ENCODE measurements around the gene SRSF1.

SRSF1 gene

GRCh38 chr17:58005031-58005727 is 1.9 kb downstream of the SRSF1 start:
- TF ChIP-seq POLR2A (IDR thresholded peaks at IDR 0.05; ENCODE audit: low read depth, low read length) (no peak), PAX5 (IDR thresholded peaks at IDR 0.05; ENCODE audit: insufficient read depth, low read length, severe bottlenecking) (no peak), POU2F2 (IDR thresholded peaks at IDR 0.05; ENCODE audit: low read depth, low read length) (no peak), TAF1 (IDR thresholded peaks at IDR 0.05; ENCODE audit: low read depth, low read length) (no peak), SPI1 (IDR thresholded peaks at IDR 0.05; ENCODE audit: low read depth, low read length) (no peak), POLR2AphosphoS5 (IDR thresholded peaks at IDR 0.05; ENCODE audit: low read depth, low read length) (no peak)
- DNase-seq (ENCODE audit: insufficient read length, low spot score) (no peak), FAIRE-seq (no peak)

- DNase-seq (ENCODE audit: insufficient read length, low spot score) (no peak), FAIRE-seq (no peak)
Observed at GRCh38 chr17:58004060-58004459, 3.0 kb downstream of the SRSF1 start.

GRCh38 chr17:58002973-58003372 is 4.1 kb downstream of the SRSF1 start:
- DNase-seq (ENCODE audit: insufficient read length, low spot score): no peak
- no peak for FAIRE-seq
- no peak; the same call in 1 of the 2 replicates for TF ChIP-seq POLR2A (IDR thresholded peaks at IDR 0.05; ENCODE audit: low read depth, low read length)
- no peak for TF ChIP-seq POLR2AphosphoS5 (IDR thresholded peaks at IDR 0.05; ENCODE audit: low read depth, low read length)
- TF ChIP-seq PAX5 (IDR thresholded peaks at IDR 0.05; ENCODE audit: insufficient read depth, low read length, severe bottlenecking): no peak
- no peak for TF ChIP-seq SPI1 (IDR thresholded peaks at IDR 0.05; ENCODE audit: low read depth, low read length)
- TF ChIP-seq POU2F2 (IDR thresholded peaks at IDR 0.05; ENCODE audit: low read depth, low read length): no peak
- TF ChIP-seq TAF1 (IDR thresholded peaks at IDR 0.05; ENCODE audit: low read depth, low read length): no peak

More at GRCh38 chr17:58004060-58004459, 3.0 kb downstream of the SRSF1 start:
- TF ChIP-seq PAX5 (IDR thresholded peaks at IDR 0.05; ENCODE audit: insufficient read depth, low read length, severe bottlenecking): no peak
- no peak for TF ChIP-seq SPI1 (IDR thresholded peaks at IDR 0.05; ENCODE audit: low read depth, low read length)
- TF ChIP-seq POU2F2 (IDR thresholded peaks at IDR 0.05; ENCODE audit: low read depth, low read length): no peak
- no peak for TF ChIP-seq TAF1 (IDR thresholded peaks at IDR 0.05; ENCODE audit: low read depth, low read length)
- TF ChIP-seq POLR2AphosphoS5 (IDR thresholded peaks at IDR 0.05; ENCODE audit: low read depth, low read length): 0 out of 2 replicates have a peak, but pooled peaks have one; percentile 10
- TF ChIP-seq POLR2A (IDR thresholded peaks at IDR 0.05; ENCODE audit: low read depth, low read length): no peak

DNA sequence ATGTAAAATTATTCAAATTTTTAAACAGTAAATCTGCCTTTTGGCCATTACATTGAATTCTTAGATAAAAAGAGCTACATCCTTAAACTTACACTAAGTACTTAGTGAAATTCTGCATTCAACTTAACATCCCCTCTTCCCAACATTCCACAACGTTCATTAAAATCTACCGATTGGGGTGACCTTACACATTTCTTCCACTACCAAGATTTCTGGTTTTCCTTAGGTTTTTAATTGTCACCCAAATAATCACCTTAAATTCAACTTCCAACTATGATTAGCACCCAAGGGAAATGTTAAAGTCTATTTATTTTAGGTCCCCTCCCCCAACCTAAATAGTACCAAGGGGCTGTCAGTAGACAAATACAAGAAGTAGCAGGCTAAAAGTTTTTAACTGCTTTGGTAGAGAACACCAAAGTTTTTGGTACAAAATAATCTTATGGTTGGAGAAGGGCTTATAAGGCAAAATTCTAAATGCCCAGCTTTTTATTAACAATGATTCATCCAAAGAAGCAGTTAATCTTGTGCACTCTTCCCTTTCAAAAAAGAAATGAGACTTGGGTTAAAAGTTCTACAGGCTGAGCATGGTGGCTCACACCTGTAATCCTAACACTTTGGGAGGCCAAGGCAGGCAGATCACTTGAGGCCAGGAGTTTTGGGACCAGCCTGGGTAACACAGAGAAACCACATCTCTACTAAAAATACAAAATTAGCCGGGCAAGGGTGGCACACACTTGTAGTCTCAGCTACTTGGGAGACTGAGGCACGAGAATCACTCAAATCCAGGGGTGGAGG is 4.7 kb downstream of the SRSF1 start:
- no peak for TF ChIP-seq TAF1 (IDR thresholded peaks at IDR 0.05; ENCODE audit: low read depth, low read length)
- TF ChIP-seq POLR2AphosphoS5 (IDR thresholded peaks at IDR 0.05; ENCODE audit: low read depth, low read length): no peak; the same call in 1 of the 2 replicates
- TF ChIP-seq PAX5 (IDR thresholded peaks at IDR 0.05; ENCODE audit: insufficient read depth, low read length, severe bottlenecking): no peak
- DNase-seq (ENCODE audit: insufficient read length, low spot score): no peak
- no peak for FAIRE-seq

- FAIRE-seq (no peak), DNase-seq (ENCODE audit: insufficient read length, low spot score) (no peak)
- peak; percentile 16; the same call in 1 of the 2 replicates for TF ChIP-seq POLR2AphosphoS5 (IDR thresholded peaks at IDR 0.05; ENCODE audit: low read depth, low read length)
- no peak for TF ChIP-seq POU2F2 (IDR thresholded peaks at IDR 0.05; ENCODE audit: low read depth, low read length)
- TF ChIP-seq POLR2A (IDR thresholded peaks at IDR 0.05; ENCODE audit: low read depth, low read length): 0 out of 2 replicates have a peak, but pooled peaks have one; percentile 53
- TF ChIP-seq SPI1 (IDR thresholded peaks at IDR 0.05; ENCODE audit: low read depth, low read length): no peak
Observed at GRCh38 chr17:58001461-58002124, 5.5 kb downstream of the SRSF1 start.

DNA sequence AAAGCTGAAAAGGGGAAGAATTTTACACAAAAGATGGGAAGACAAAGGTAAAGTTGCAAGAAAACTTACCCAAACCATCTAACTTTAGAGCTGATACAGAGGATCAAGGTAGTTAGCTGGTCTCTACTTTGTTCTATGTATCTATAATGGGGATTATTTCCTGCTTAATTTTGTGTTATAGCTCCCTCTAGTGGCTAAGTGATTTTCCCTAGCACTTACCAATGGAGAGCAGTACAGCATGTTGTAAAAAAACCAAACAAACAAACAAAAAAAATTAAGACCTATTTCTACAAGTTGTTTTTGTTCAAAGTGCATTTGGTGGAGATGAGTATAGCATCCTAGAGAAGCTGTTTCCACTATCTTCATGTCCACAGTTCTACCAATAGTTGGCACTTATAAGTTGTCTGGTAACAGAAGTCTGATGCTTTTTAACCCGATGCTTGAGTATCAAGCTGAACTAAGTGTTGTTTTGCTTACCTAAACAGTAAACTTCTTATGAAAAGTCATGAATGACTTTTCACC is 7.5 kb downstream of the SRSF1 start:
- DNase-seq (ENCODE audit: insufficient read length, low spot score) (no peak), FAIRE-seq (peak; percentile 23)
- peak; percentile 67; the same call in 1 of the 2 replicates for TF ChIP-seq POLR2A (IDR thresholded peaks at IDR 0.05; ENCODE audit: low read depth, low read length)
- TF ChIP-seq PAX5 (IDR thresholded peaks at IDR 0.05; ENCODE audit: insufficient read depth, low read length, severe bottlenecking): no peak

DNA sequence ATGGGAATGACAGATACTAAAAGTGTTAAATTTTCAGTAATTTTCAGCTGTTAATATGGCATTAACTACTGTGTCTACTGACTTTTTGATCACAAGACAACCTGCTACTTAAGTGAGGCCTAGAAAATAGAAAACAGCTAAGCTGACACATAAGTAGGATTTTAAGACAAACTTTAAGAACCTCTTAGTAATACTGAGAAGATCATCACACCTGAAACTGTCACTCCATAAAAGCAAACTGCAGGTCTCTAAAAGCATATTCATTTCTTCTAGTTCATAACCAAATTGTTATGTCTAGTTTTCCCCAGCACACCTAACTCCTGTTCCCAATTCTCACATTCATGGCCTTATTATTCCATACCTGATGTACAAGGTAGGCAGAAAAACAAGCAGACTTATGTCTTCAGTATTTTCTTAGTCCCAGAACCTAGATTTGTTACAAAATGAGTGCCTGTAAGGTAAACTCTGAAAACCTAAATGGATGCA is 8.0 kb downstream of the SRSF1 start:
- TF ChIP-seq POU2F2 (IDR thresholded peaks at IDR 0.05; ENCODE audit: low read depth, low read length): no peak
- no peak for TF ChIP-seq POLR2AphosphoS5 (IDR thresholded peaks at IDR 0.05; ENCODE audit: low read depth, low read length)
- TF ChIP-seq SPI1 (IDR thresholded peaks at IDR 0.05; ENCODE audit: low read depth, low read length): no peak
- TF ChIP-seq TAF1 (IDR thresholded peaks at IDR 0.05; ENCODE audit: low read depth, low read length): no peak
- no peak for TF ChIP-seq POLR2A (IDR thresholded peaks at IDR 0.05; ENCODE audit: low read depth, low read length)
- FAIRE-seq: no peak
- no peak for DNase-seq (ENCODE audit: insufficient read length, low spot score)

- TF ChIP-seq POU2F2 (IDR thresholded peaks at IDR 0.05; ENCODE audit: low read depth, low read length) (no peak), PAX5 (IDR thresholded peaks at IDR 0.05; ENCODE audit: insufficient read depth, low read length, severe bottlenecking) (no peak), POLR2A (IDR thresholded peaks at IDR 0.05; ENCODE audit: low read depth, low read length) (0 out of 2 replicates have a peak, but pooled peaks have one; percentile 47)
- DNase-seq (ENCODE audit: insufficient read length, low spot score) (no peak), FAIRE-seq (no peak)
Observed at GRCh38 chr17:57997085-57997809, 9.8 kb downstream of the SRSF1 start.
